MM.1S (cell line): ENCODE data around the gene EPN2.

Source experiments
- EZH2 ChIP-seq: fragments of 300-600 bp; sonication (generic); optimal IDR thresholded peaks from 2 replicates; pipeline ENCODE3; 2017; ENCODE audit warnings: low read depth, mild to moderate bottlenecking, antibody characterized with exemption, low read length, mixed read lengths
- EZH2phosphoT487 ChIP-seq: fragments of 300-600 bp; sonication (generic); IDR thresholded peaks from 2 replicates; pipeline ENCODE4 v1.6.1; 2018; ENCODE audit warnings: antibody characterized with exemption, low read length
- TF ChIP-seq, protein P1 (sequence below): fragments of 300-600 bp; sonication (generic); IDR thresholded peaks from 2 replicates; pipeline ENCODE4 v1.5.1; 2016; ENCODE audit warnings: antibody characterized with exemption, low read length, mixed read lengths

- TF ChIP-seq, protein P1, sequence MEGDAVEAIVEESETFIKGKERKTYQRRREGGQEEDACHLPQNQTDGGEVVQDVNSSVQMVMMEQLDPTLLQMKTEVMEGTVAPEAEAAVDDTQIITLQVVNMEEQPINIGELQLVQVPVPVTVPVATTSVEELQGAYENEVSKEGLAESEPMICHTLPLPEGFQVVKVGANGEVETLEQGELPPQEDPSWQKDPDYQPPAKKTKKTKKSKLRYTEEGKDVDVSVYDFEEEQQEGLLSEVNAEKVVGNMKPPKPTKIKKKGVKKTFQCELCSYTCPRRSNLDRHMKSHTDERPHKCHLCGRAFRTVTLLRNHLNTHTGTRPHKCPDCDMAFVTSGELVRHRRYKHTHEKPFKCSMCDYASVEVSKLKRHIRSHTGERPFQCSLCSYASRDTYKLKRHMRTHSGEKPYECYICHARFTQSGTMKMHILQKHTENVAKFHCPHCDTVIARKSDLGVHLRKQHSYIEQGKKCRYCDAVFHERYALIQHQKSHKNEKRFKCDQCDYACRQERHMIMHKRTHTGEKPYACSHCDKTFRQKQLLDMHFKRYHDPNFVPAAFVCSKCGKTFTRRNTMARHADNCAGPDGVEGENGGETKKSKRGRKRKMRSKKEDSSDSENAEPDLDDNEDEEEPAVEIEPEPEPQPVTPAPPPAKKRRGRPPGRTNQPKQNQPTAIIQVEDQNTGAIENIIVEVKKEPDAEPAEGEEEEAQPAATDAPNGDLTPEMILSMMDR: no peak
- no peak for TF ChIP-seq EZH2
- no peak for TF ChIP-seq EZH2phosphoT487
Observed at GRCh38 chr17:19357351-19357750, 120.2 kb downstream of the EPN2 start.
